Panc1 (cell line): Measurements from ENCODE around the gene RPUSD1.

Source experiments
- POLR2AphosphoS5 ChIP-seq: IDR thresholded peaks from 2 replicates; pipeline ENCODE4 v1.6.1; 2012; ENCODE audit warnings: mild to moderate bottlenecking, low read depth, low read length, moderate library complexity
- SIN3A ChIP-seq: IDR thresholded peaks from 2 replicates; pipeline ENCODE4 v1.6.1; 2012; ENCODE audit warnings: low read depth, mild to moderate bottlenecking, low read length, moderate library complexity, borderline replicate concordance; ENCODE audit not compliant: insufficient read depth
- TCF7L2 ChIP-seq: IDR thresholded peaks from 2 replicates; pipeline ENCODE4 v1.6.1; 2011; ENCODE audit warnings: mild to moderate bottlenecking, low read depth, low read length, inconsistent platforms
- TF ChIP-seq, protein P1 (sequence below): fragments of 450-650 bp; IDR thresholded peaks from 2 replicates; pipeline ENCODE4 v1.5.1; 2017; ENCODE audit warnings: mild to moderate bottlenecking
- TF ChIP-seq, protein P2 (sequence below), 2 experiments: IDR thresholded peaks; 2 replicates each; pipeline ENCODE4 v1.6.1; 2011 to 2012; ENCODE audit warnings: low read depth in 2 of 2, control low read depth in 1 of 2, low read length in 1 of 2, mild to moderate bottlenecking in 1 of 2, moderate library complexity in 1 of 2; ENCODE audit not compliant: insufficient read depth in 1 of 2

DNA sequence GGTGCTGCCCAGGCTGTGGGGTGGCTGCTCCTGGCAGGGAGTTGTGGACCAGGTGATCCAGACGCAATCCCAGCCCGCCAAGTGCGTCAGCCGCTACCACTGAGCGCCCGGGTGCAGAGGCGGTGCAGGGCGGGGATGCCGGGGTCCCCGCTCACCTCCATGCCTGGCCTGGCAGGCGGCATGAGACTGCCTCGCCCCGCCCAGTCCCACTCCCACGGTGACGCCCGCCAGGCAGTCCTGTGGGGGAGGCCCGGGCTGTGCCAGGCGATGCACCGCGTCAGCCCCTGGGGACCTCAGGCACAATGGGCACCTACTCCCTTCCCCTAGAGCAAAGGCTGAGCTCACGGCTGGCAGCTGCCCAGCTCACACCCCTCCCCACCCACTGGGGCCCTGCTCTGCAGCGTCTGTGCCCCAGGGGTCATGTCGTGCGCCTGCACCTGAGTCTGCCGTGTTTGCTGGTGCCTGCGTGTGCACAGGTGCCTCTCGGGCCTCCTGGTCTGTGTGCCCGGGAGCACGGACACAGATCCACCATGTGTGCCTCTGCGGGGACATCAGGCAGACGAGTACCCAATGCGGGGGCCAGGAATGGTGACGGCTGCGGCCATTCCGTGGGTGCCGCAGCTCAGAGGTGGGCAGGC lies 5.3 kb downstream of the RPUSD1 start:
- TF ChIP-seq, protein P1, sequence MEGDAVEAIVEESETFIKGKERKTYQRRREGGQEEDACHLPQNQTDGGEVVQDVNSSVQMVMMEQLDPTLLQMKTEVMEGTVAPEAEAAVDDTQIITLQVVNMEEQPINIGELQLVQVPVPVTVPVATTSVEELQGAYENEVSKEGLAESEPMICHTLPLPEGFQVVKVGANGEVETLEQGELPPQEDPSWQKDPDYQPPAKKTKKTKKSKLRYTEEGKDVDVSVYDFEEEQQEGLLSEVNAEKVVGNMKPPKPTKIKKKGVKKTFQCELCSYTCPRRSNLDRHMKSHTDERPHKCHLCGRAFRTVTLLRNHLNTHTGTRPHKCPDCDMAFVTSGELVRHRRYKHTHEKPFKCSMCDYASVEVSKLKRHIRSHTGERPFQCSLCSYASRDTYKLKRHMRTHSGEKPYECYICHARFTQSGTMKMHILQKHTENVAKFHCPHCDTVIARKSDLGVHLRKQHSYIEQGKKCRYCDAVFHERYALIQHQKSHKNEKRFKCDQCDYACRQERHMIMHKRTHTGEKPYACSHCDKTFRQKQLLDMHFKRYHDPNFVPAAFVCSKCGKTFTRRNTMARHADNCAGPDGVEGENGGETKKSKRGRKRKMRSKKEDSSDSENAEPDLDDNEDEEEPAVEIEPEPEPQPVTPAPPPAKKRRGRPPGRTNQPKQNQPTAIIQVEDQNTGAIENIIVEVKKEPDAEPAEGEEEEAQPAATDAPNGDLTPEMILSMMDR: no peak
- TF ChIP-seq, protein P2, sequence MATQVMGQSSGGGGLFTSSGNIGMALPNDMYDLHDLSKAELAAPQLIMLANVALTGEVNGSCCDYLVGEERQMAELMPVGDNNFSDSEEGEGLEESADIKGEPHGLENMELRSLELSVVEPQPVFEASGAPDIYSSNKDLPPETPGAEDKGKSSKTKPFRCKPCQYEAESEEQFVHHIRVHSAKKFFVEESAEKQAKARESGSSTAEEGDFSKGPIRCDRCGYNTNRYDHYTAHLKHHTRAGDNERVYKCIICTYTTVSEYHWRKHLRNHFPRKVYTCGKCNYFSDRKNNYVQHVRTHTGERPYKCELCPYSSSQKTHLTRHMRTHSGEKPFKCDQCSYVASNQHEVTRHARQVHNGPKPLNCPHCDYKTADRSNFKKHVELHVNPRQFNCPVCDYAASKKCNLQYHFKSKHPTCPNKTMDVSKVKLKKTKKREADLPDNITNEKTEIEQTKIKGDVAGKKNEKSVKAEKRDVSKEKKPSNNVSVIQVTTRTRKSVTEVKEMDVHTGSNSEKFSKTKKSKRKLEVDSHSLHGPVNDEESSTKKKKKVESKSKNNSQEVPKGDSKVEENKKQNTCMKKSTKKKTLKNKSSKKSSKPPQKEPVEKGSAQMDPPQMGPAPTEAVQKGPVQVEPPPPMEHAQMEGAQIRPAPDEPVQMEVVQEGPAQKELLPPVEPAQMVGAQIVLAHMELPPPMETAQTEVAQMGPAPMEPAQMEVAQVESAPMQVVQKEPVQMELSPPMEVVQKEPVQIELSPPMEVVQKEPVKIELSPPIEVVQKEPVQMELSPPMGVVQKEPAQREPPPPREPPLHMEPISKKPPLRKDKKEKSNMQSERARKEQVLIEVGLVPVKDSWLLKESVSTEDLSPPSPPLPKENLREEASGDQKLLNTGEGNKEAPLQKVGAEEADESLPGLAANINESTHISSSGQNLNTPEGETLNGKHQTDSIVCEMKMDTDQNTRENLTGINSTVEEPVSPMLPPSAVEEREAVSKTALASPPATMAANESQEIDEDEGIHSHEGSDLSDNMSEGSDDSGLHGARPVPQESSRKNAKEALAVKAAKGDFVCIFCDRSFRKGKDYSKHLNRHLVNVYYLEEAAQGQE (IDR thresholded peaks at IDR 0.05; ENCODE audit: insufficient read depth in 1 of 2, low read depth in 2 of 2, low read length in 1 of 2): no peak
- TF ChIP-seq POLR2AphosphoS5 (no peak), TCF7L2 (no peak), SIN3A (no peak)
